GM23338 (cell line): ENCODE measurements around the gene CUL7. TPM values are rescaled to one million over a fixed set of nuclear protein-coding genes. Genes with fewer than 3 reads are reported as not detected.

Experiments used
- ATAC-seq: fragments of 200-7000 bp; cut with Tn5 transposase; 3 replicates; pipeline ENCODE4 v1.9.1; 2020
- DNase-seq: peaks from one replicate; pipeline ENCODE4 v3.0.0-alpha.2; 2015; ENCODE audit warnings: low spot score
- H2AFZ ChIP-seq: fragments of 200-600 bp; sonication (generic); 2 replicates; pipeline ENCODE4 v1.8.0; 2016; ENCODE audit warnings: antibody characterized with exemption, mild to moderate bottlenecking, moderate library complexity
- H3F3A ChIP-seq: fragments of 200-600 bp; sonication (generic); replicated peaks from 2 replicates; pipeline ENCODE4 v1.8.0; 2017; ENCODE audit warnings: antibody characterized with exemption, mixed run types, low read depth
- H3K27ac ChIP-seq: fragments of 200-600 bp; sonication (generic); 2 replicates; pipeline ENCODE4 v1.6.1; 2016; ENCODE audit warnings: low read depth
- H3K27me3 ChIP-seq: fragments of 200-600 bp; sonication (generic); 2 replicates; pipeline ENCODE4 v1.8.0; 2016; ENCODE audit warnings: mild to moderate bottlenecking, mixed run types, moderate library complexity; ENCODE audit not compliant: insufficient read depth
- H3K36me3 ChIP-seq: fragments of 200-600 bp; sonication (generic); 2 replicates; pipeline ENCODE4 v1.8.0; 2016; ENCODE audit warnings: mild to moderate bottlenecking; ENCODE audit not compliant: insufficient read depth
- H3K4me1 ChIP-seq: fragments of 200-600 bp; sonication (generic); 2 replicates; pipeline ENCODE4 v1.8.0; 2016; ENCODE audit warnings: mild to moderate bottlenecking, moderate library complexity; ENCODE audit not compliant: insufficient read depth
- H3K4me2 ChIP-seq: fragments of 200-600 bp; sonication (generic); 2 replicates; pipeline ENCODE4 v1.7.1; 2017; ENCODE audit warnings: mixed run types
- H3K4me3 ChIP-seq: fragments of 200-600 bp; sonication (generic); 2 replicates; pipeline ENCODE4 v1.6.1; 2016; ENCODE audit warnings: mixed run types
- H3K79me2 ChIP-seq: fragments of 200-600 bp; sonication (generic); replicated peaks from 2 replicates; pipeline ENCODE4 v1.8.0; 2017; ENCODE audit warnings: mild to moderate bottlenecking; ENCODE audit not compliant: insufficient read depth
- H3K9me2 ChIP-seq: fragments of 200-600 bp; sonication (generic); 2 replicates; pipeline ENCODE4 v1.8.0; 2017; ENCODE audit not compliant: insufficient read depth
- H4K20me1 ChIP-seq: fragments of 200-600 bp; sonication (generic); replicated peaks from 2 replicates; pipeline ENCODE4 v1.8.0; 2017; ENCODE audit warnings: mild to moderate bottlenecking; ENCODE audit not compliant: insufficient read depth
- H3K27ac Mint-ChIP-seq: 2 replicates; pipeline ENCODE4 v1.8.0; 2020; ENCODE audit warnings: inconsistent platforms, mild to moderate bottlenecking, moderate library complexity, mixed read lengths
- H3K27me3 Mint-ChIP-seq: 3 replicates; pipeline ENCODE4 v1.8.0; 2022; ENCODE audit warnings: low read depth, mild to moderate bottlenecking, moderate library complexity, mixed read lengths, inconsistent platforms; ENCODE audit not compliant: insufficient read depth, poor library complexity
- H3K36me3 Mint-ChIP-seq: 3 replicates; pipeline ENCODE4 v1.8.0; 2021; ENCODE audit warnings: low read depth, mild to moderate bottlenecking, inconsistent platforms, moderate library complexity, mixed read lengths
- H3K4me1 Mint-ChIP-seq: 3 replicates; pipeline ENCODE4 v1.8.0; 2020; ENCODE audit warnings: mild to moderate bottlenecking, inconsistent platforms, mixed read lengths
- H3K4me3 Mint-ChIP-seq: 3 replicates; pipeline ENCODE4 v1.8.0; 2021; ENCODE audit warnings: moderate library complexity, mild to moderate bottlenecking, inconsistent platforms, mixed read lengths
- H3K9me3 Mint-ChIP-seq: 3 replicates; pipeline ENCODE4 v1.8.0; 2020; ENCODE audit warnings: moderate library complexity, mild to moderate bottlenecking, inconsistent platforms, mixed read lengths
- EZH2phosphoT487 ChIP-seq: fragments of 200-600 bp; sonication (generic); IDR thresholded peaks from one replicate; pipeline ENCODE4 v1.8.1; 2018; ENCODE audit warnings: antibody characterized with exemption; ENCODE audit not compliant: unreplicated experiment
- polyA plus RNA-seq: library from polyadenylated mRNA; unstranded; fragments of >200 nt; fragmentation: Nextera tagmentation; extraction: Ambion mirVana; gene quantifications from 2 replicates; pipeline ENCODE4 v1.2.1, GENCODE V29; 2016
- total RNA-seq: library from RNA; depleted of rRNA; stranded (reverse); fragments of >200 nt; shearing (Covaris generic); gene quantifications from 2 replicates; pipeline ENCODE4 v1.2.3, GENCODE V29; 2014
- TF ChIP-seq, protein P1 (sequence below): IDR thresholded peaks from 2 replicates; pipeline ENCODE4 v1.6.1; 2016; ENCODE audit warnings: antibody characterized with exemption
- TF ChIP-seq, protein P2 (sequence below): IDR thresholded peaks from one replicate; pipeline ENCODE4 v1.6.1; 2018; ENCODE audit warnings: antibody characterized with exemption; ENCODE audit not compliant: unreplicated experiment

The CUL7 gene
- total and polyA plus RNA-seq, 2 experiments from 2014 or later, result 3.4 to 13.2 TPM

DNA sequence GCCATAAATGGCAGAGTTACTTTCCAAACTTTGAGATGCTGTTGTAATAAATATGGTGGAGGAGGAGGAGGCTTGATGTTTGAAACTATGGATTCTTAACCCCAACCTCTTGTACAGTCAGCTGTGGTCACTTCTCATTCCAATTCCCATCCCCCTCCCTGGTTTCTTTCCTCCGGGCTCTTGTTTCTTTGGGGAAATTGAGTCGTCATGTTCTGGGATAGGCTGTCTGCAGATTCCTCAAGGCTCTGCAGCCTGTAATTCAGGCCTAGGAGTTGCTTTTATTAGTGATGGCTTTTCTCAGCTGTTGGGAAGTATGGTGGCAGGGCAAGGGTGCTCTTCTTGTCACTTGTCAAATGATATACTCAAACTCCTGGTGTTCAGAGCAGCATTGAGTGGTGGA lies 25.0 kb upstream of the CUL7 start (continued):
- TF ChIP-seq, protein P1, sequence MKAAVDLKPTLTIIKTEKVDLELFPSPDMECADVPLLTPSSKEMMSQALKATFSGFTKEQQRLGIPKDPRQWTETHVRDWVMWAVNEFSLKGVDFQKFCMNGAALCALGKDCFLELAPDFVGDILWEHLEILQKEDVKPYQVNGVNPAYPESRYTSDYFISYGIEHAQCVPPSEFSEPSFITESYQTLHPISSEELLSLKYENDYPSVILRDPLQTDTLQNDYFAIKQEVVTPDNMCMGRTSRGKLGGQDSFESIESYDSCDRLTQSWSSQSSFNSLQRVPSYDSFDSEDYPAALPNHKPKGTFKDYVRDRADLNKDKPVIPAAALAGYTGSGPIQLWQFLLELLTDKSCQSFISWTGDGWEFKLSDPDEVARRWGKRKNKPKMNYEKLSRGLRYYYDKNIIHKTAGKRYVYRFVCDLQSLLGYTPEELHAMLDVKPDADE, result no peak

DNA sequence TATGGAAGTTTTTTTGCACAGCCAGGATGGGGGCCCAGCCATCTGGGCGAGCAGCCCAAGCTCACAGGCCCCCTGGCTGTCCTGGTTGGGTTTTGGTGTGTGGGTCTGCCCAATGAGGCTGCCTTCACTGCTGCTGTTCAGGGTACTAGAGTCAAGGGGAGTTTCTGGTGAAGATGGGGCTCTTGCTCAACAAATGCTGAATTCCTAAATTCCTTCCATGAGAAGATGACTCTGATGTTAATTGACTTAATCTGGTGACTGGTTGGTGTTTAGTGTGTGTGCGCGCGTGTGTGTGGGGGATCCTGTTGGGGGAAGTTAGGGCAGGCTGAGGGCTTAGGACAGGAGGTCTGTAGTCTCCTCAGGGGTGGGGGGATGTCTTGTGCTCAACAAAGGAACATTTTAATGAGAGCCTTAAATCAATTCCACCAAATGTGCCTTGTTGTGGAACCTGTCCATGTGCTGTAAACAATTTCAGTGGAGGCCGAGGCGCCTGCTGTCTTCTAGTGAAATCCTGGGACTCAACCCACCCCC lies 24.4 kb upstream of the CUL7 start:
- H3K27me3 Mint-ChIP-seq, result peaks cover 13% of the 10 kb centered on the region

More for the DNA sequence above, 24.4 kb upstream of the CUL7 start:
- Mint-ChIP-seq H3K27ac (0 out of 2 replicates have a peak overlapping the region, but pooled peaks have one; percentile 4), H3K4me1 (peaks cover 38% of the 10 kb centered on the region), H3K4me3 (peak overlapping the region; percentile 89), H3K36me3 (peaks cover 7% of the 10 kb centered on the region), H3K9me3 (no peaks in the 10 kb centered on the region; the same call in 2 of the 3 replicates)
- no peaks in the 10 kb centered on the region for H3K27me3 ChIP-seq
- peak overlapping the region; percentile 98 for H3K4me3 ChIP-seq
- H4K20me1 ChIP-seq, result peaks cover 44% of the 10 kb centered on the region
- no peak overlapping the region for H2AFZ ChIP-seq
- H3K27ac ChIP-seq, result no peak overlapping the region
- H3F3A ChIP-seq, result 0 out of 2 replicates have a peak, but pooled peaks cover 3% of the 10 kb centered on the region
- no peaks in the 10 kb centered on the region; the same call in 1 of the 2 replicates for H3K36me3 ChIP-seq
- TF ChIP-seq, protein P2, sequence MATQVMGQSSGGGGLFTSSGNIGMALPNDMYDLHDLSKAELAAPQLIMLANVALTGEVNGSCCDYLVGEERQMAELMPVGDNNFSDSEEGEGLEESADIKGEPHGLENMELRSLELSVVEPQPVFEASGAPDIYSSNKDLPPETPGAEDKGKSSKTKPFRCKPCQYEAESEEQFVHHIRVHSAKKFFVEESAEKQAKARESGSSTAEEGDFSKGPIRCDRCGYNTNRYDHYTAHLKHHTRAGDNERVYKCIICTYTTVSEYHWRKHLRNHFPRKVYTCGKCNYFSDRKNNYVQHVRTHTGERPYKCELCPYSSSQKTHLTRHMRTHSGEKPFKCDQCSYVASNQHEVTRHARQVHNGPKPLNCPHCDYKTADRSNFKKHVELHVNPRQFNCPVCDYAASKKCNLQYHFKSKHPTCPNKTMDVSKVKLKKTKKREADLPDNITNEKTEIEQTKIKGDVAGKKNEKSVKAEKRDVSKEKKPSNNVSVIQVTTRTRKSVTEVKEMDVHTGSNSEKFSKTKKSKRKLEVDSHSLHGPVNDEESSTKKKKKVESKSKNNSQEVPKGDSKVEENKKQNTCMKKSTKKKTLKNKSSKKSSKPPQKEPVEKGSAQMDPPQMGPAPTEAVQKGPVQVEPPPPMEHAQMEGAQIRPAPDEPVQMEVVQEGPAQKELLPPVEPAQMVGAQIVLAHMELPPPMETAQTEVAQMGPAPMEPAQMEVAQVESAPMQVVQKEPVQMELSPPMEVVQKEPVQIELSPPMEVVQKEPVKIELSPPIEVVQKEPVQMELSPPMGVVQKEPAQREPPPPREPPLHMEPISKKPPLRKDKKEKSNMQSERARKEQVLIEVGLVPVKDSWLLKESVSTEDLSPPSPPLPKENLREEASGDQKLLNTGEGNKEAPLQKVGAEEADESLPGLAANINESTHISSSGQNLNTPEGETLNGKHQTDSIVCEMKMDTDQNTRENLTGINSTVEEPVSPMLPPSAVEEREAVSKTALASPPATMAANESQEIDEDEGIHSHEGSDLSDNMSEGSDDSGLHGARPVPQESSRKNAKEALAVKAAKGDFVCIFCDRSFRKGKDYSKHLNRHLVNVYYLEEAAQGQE, result no peak
- no peak for TF ChIP-seq EZH2phosphoT487
- TF ChIP-seq, protein P1, result no peak
- peaks cover 67% of the 10 kb centered on the region for H3K79me2 ChIP-seq
- H3K4me1 ChIP-seq, result peaks cover 39% of the 10 kb centered on the region
- H3K4me2 ChIP-seq, result peak overlapping the region; percentile 90
- DNase-seq (no peak), ATAC-seq (peak; percentile 7)
- H3K9me2 ChIP-seq, result no peaks in the 10 kb centered on the region
